Muscle layer of duodenum (tissue), 2 donors: ENCODE results near the gene REM2.
"Not testable (repeated sequence)": the region's sequence is repeated elsewhere in the genome, so short reads cannot be mapped to it uniquely, and the experiment has no call there.

Experiments
- H3K27ac ChIP-seq: one replicate; pipeline ENCODE4 v1.7.0; 2013; ENCODE audit warnings: mild to moderate bottlenecking, low read length
- H3K27me3 ChIP-seq: one replicate; pipeline ENCODE4 v1.7.0; 2013; ENCODE audit warnings: low read depth, mild to moderate bottlenecking, control low read depth, low read length
- H3K36me3 ChIP-seq, 2 donors: one replicate each; pipeline ENCODE4 v1.7.0; 2013; ENCODE audit warnings: low read length in 2 of 2, control low read depth in 1 of 2, mild to moderate bottlenecking in 1 of 2; ENCODE audit not compliant: insufficient read depth in 2 of 2, control insufficient read depth in 1 of 2
- H3K4me1 ChIP-seq, 2 donors: one replicate each; pipeline ENCODE4 v1.7.0; 2013; ENCODE audit warnings: low read length in 2 of 2, mild to moderate bottlenecking in 2 of 2, control low read depth in 1 of 2, moderate library complexity in 1 of 2; ENCODE audit not compliant: insufficient read depth in 2 of 2, control insufficient read depth in 1 of 2
- H3K4me3 ChIP-seq, 2 donors: one replicate each; pipeline ENCODE4 v1.7.0; 2013; ENCODE audit warnings: low read length in 2 of 2, low read depth in 1 of 2, mild to moderate bottlenecking in 1 of 2
- H3K9me3 ChIP-seq, 2 donors: one replicate each; pipeline ENCODE4 v1.7.0; 2013; ENCODE audit warnings: low read length in 2 of 2, control low read depth in 1 of 2, mild to moderate bottlenecking in 1 of 2; ENCODE audit not compliant: control insufficient read depth in 1 of 2
- donor health status: healthy.

Gene REM2

GRCh38 chr14:22850944-22851764 lies 31.9 kb upstream of the REM2 start:
- Histone ChIP-seq H3K36me3 (peaks cover 4 to 14% of the 10 kb centered on the region in 2 donors), H3K9me3 (no peaks in the 10 kb centered on the region), H3K27me3 (no peaks in the 10 kb centered on the region), H3K4me3 (no peak overlapping the region), H3K27ac (peak overlapping the region; percentile 88), H3K4me1 (peaks cover 22 to 63% of the 10 kb centered on the region in 2 donors)

GRCh38 chr14:22852178-22852577 lies 30.8 kb upstream of the REM2 start:
- Histone ChIP-seq H3K27ac (peak overlapping the region; percentile 88), H3K4me1 (peaks cover 22 to 54% of the 10 kb centered on the region in 2 donors)
- not testable (repeated sequence) for H3K27me3 ChIP-seq, H3K4me3 ChIP-seq, H3K9me3 ChIP-seq, H3K36me3 ChIP-seq

GRCh38 chr14:22852599-22852939 lies 30.5 kb upstream of the REM2 start:
- Histone ChIP-seq H3K9me3 (no peaks in the 10 kb centered on the region), H3K36me3 (peaks cover 0 to 5% of the 10 kb centered on the region in 2 donors), H3K27ac (peak overlapping the region; percentile 63), H3K27me3 (no peaks in the 10 kb centered on the region), H3K4me1 (peaks cover 22 to 54% of the 10 kb centered on the region in 2 donors), H3K4me3 (peak overlapping the region in 1 of 2 donors; percentile 34)

- H3K36me3 ChIP-seq, result no peaks in the 10 kb centered on the region
These were observed 29.9 kb upstream of the REM2 start for GRCh38 chr14:22852940-22853767.

GRCh38 chr14:22854296-22854695 lies 28.7 kb upstream of the REM2 start:
- H3K9me3 ChIP-seq, H3K27me3 ChIP-seq, H3K27ac ChIP-seq, H3K4me3 ChIP-seq, H3K36me3 ChIP-seq: not testable (repeated sequence)
- peaks cover 16 to 36% of the 10 kb centered on the region in 2 donors for H3K4me1 ChIP-seq

More at GRCh38 chr14:22852940-22853767, 29.9 kb upstream of the REM2 start:
- H3K4me1 ChIP-seq, result peaks cover 17 to 48% of the 10 kb centered on the region in 2 donors
- H3K4me3 ChIP-seq, result peak overlapping the region; percentile 34 to 60
- no peaks in the 10 kb centered on the region for H3K27me3 ChIP-seq
- H3K27ac ChIP-seq, result peak overlapping the region; percentile 63
- no peaks in the 10 kb centered on the region for H3K9me3 ChIP-seq

GRCh38 chr14:22854963-22855724 lies 27.9 kb upstream of the REM2 start:
- peaks cover 16 to 28% of the 10 kb centered on the region in 2 donors for H3K4me1 ChIP-seq
- H3K36me3 ChIP-seq, result no peaks in the 10 kb centered on the region
- H3K27me3 ChIP-seq, result no peaks in the 10 kb centered on the region
- H3K9me3 ChIP-seq, result no peaks in the 10 kb centered on the region
- H3K27ac ChIP-seq, result no peak overlapping the region
- H3K4me3 ChIP-seq, result no peak overlapping the region

- H3K4me3 ChIP-seq, result no peak overlapping the region
These were observed 26.6 kb upstream of the REM2 start for GRCh38 chr14:22856428-22856827.

GRCh38 chr14:22860377-22860776 lies 22.6 kb upstream of the REM2 start:
- not testable (repeated sequence) for H3K9me3 ChIP-seq, H3K27me3 ChIP-seq, H3K36me3 ChIP-seq, H3K27ac ChIP-seq, H3K4me3 ChIP-seq, H3K4me1 ChIP-seq

More at GRCh38 chr14:22856428-22856827, 26.6 kb upstream of the REM2 start:
- no peaks in the 10 kb centered on the region for H3K36me3 ChIP-seq
- no peaks in the 10 kb centered on the region for H3K27me3 ChIP-seq
- H3K27ac ChIP-seq, result no peak overlapping the region
- no peaks in the 10 kb centered on the region for H3K9me3 ChIP-seq
- peaks cover 7 to 15% of the 10 kb centered on the region in 2 donors for H3K4me1 ChIP-seq

GRCh38 chr14:22861651-22862050 lies 21.4 kb upstream of the REM2 start:
- H3K27me3 ChIP-seq, result no peaks in the 10 kb centered on the region
- no peak overlapping the region for H3K27ac ChIP-seq
- no peaks in the 10 kb centered on the region for H3K9me3 ChIP-seq
- H3K36me3 ChIP-seq, result no peaks in the 10 kb centered on the region
- no peak overlapping the region for H3K4me3 ChIP-seq
- peaks cover 0 to 5% of the 10 kb centered on the region in 2 donors for H3K4me1 ChIP-seq

GRCh38 chr14:22864979-22865378 lies 18.0 kb upstream of the REM2 start:
- peaks cover 0 to 8% of the 10 kb centered on the region in 2 donors for H3K4me1 ChIP-seq
- no peaks in the 10 kb centered on the region for H3K27me3 ChIP-seq
- H3K27ac ChIP-seq, result no peak overlapping the region
- no peak overlapping the region for H3K4me3 ChIP-seq
- no peaks in the 10 kb centered on the region for H3K36me3 ChIP-seq
- H3K9me3 ChIP-seq, result no peaks in the 10 kb centered on the region
